K562 (cell line): ENCODE data around the gene WBP1L. TPM values are rescaled to one million over a fixed set of nuclear protein-coding genes. Genes with fewer than 3 reads are reported as not detected.

Source experiments
- ADNP ChIP-seq: fragments of 200-800 bp; sonication (Bioruptor generic); IDR thresholded peaks from 2 replicates; pipeline ENCODE4 v1.6.1; 2016; ENCODE audit warnings: missing genetic modification characterization, missing compliant biosample characterization
- ATF4 ChIP-seq: fragments of 450-650 bp; formaldehyde crosslinking; IDR thresholded peaks from 2 replicates; pipeline ENCODE4 v1.4.0; 2022; ENCODE audit warnings: mild to moderate bottlenecking, moderate library complexity
- EP400 ChIP-seq: fragments of 450-650 bp; IDR thresholded peaks from 2 replicates; pipeline ENCODE4 v1.6.1; 2017; ENCODE audit warnings: antibody characterized with exemption, mild to moderate bottlenecking, moderate library complexity
- ETV5 ChIP-seq: sonication (generic); formaldehyde crosslinking; IDR thresholded peaks from 2 replicates; pipeline ENCODE4 v1.4.0; 2020; ENCODE audit warnings: low read depth, mild to moderate bottlenecking, missing genetic modification reagents
- GATAD2B ChIP-seq: fragments of 450-650 bp; IDR thresholded peaks from 2 replicates; pipeline ENCODE4 v1.6.1; 2017; ENCODE audit warnings: mild to moderate bottlenecking, borderline replicate concordance
- HDAC1 ChIP-seq, 2 experiments: fragments of 450-650 bp; IDR thresholded peaks; 2 replicates each; pipeline ENCODE4 v1.6.1; 2016 to 2017; ENCODE audit warnings: inconsistent platforms in 1 of 2, mild to moderate bottlenecking in 1 of 2, moderate library complexity in 1 of 2
- HDAC2 ChIP-seq: fragments of 450-650 bp; IDR thresholded peaks from 2 replicates; pipeline ENCODE4 v1.6.1; 2016; ENCODE audit warnings: mild to moderate bottlenecking
- HDAC8 ChIP-seq: fragments of 450-650 bp; IDR thresholded peaks from 2 replicates; pipeline ENCODE4 v1.6.1; 2016; ENCODE audit warnings: mild to moderate bottlenecking, missing genetic modification characterization, moderate library complexity, missing compliant biosample characterization
- HSF4 ChIP-seq: fragments of 250-450 bp; sonication (Bioruptor Pico); IDR thresholded peaks from 2 replicates; pipeline ENCODE4 v2.1.2; 2022; ENCODE audit warnings: mild to moderate bottlenecking, moderate library complexity, borderline replicate concordance
- KLF16 ChIP-seq: IDR thresholded peaks from 2 replicates; pipeline ENCODE4 v1.6.1; 2016; ENCODE audit warnings: antibody characterized with exemption
- LEF1 ChIP-seq: fragments of 450-650 bp; IDR thresholded peaks from 2 replicates; pipeline ENCODE4 v1.6.1; 2016; ENCODE audit warnings: mild to moderate bottlenecking
- MTA3 ChIP-seq: fragments of 450-650 bp; formaldehyde crosslinking; IDR thresholded peaks from 2 replicates; pipeline ENCODE4 v1.6.1; 2017; ENCODE audit warnings: mild to moderate bottlenecking, borderline replicate concordance
- PKNOX1 ChIP-seq: fragments of 450-650 bp; IDR thresholded peaks from 2 replicates; pipeline ENCODE4 v1.6.1; 2016
- PML ChIP-seq: IDR thresholded peaks from 2 replicates; pipeline ENCODE4 v1.6.1; 2012; ENCODE audit warnings: low read length, inconsistent platforms
- SMAD4 ChIP-seq: fragments of 250-450 bp; sonication (Bioruptor Pico); conservative IDR thresholded peaks from 2 replicates; pipeline ENCODE4 v1.8.0; 2021; ENCODE audit warnings: inconsistent platforms, mild to moderate bottlenecking, moderate library complexity
- STAG1 ChIP-seq: sonication (generic); formaldehyde crosslinking; IDR thresholded peaks from 2 replicates; pipeline ENCODE4 v1.5.0; 2020; ENCODE audit warnings: missing genetic modification reagents, borderline replicate concordance
- TRIM24 ChIP-seq, 2 experiments: fragments of 450-650 bp; IDR thresholded peaks; 2 replicates each; pipeline ENCODE4 v1.6.1; 2016
- ZBTB11 ChIP-seq, 3 experiments: fragments of 200-800 bp in 1 of 3; fragments of 250-450 bp in 1 of 3; fragments of 450-650 bp in 1 of 3; sonication (Bioruptor Pico) in 1 of 3; sonication (Bioruptor generic) in 1 of 3; formaldehyde crosslinking in 1 of 3; IDR thresholded peaks; 2 replicates each; pipeline versions ENCODE4 v1.6.1 to v1.8.0; 2016 to 2022; ENCODE audit warnings: mild to moderate bottlenecking in 2 of 3, missing genetic modification characterization in 2 of 3, missing compliant biosample characterization in 1 of 3, moderate library complexity in 1 of 3
- ZBTB5 ChIP-seq: fragments of 450-650 bp; IDR thresholded peaks from 2 replicates; pipeline ENCODE4 v1.6.1; 2017; ENCODE audit warnings: antibody characterized with exemption
- ZNF217 ChIP-seq: sonication (generic); formaldehyde crosslinking; IDR thresholded peaks from 2 replicates; pipeline ENCODE4 v1.8.0; 2022; ENCODE audit warnings: mild to moderate bottlenecking, missing genetic modification reagents
- ZNF644 ChIP-seq: fragments of 200-800 bp; sonication (Bioruptor generic); IDR thresholded peaks from 2 replicates; pipeline ENCODE4 v1.6.1; 2016; ENCODE audit warnings: low read depth, missing genetic modification characterization, missing compliant biosample characterization
- polyA plus RNA-seq, 8 experiments: library from polyadenylated mRNA; depleted of rRNA in 4 of 8; stranded (reverse) in 5 of 8; unstranded in 3 of 8; fragments of >200 nt; fragmentation: Nextera tagmentation in 2 of 8; fragmentation: Illumina TruSeq in 1 of 8; extraction: Ambion mirVana in 2 of 8; extraction: Trizol in 1 of 8; gene quantifications; 2 replicates each; pipeline versions ENCODE4 v1.2.1 to v1.2.3, GENCODE V29; 2011 to 2014; ENCODE audit warnings: inconsistent platforms in 1 of 8, missing spikeins in 1 of 8
- total RNA-seq, 7 experiments: library from RNA; depleted of rRNA in 6 of 7; stranded (reverse); fragments of >200 nt in 6 of 7; fragmentation: Illumina TruSeq in 2 of 7; extraction: Trizol in 2 of 7; gene quantifications; 2 replicates each; pipeline versions ENCODE4 v1.2.1 to v1.2.3, GENCODE V29; 2011 to 2021; ENCODE audit warnings: low replicate concordance in 1 of 7

Gene WBP1L
- total and polyA plus RNA-seq, 9 of the 15 experiments (the other 6 are each of a cell fraction or from before 2014, with no cell fraction given) = 3.2 to 14.4 (median 11.3) TPM

GRCh38 chr10:102763037-102763607 lies 19.4 kb downstream of the WBP1L start (continued):
- peak; percentile 64 for TF ChIP-seq HDAC2
- peak; percentile 97 for TF ChIP-seq SMAD4 (CRISPR knock-in tag)
- TF ChIP-seq ADNP (tag) = peak; percentile 67
- TF ChIP-seq HDAC8 (tag) = no peak
- no peak for TF ChIP-seq ZNF217
- peak; percentile 74 for TF ChIP-seq PML
- TF ChIP-seq PKNOX1 = peak; percentile 26; the same call in 1 of the 2 replicates
- peak in 1 of 2 experiments; percentile 67; a peak in 2 of 4 replicates for TF ChIP-seq TRIM24 (IDR thresholded peaks at IDR 0.05)
- no peak for TF ChIP-seq GATAD2B
- TF ChIP-seq HDAC1 (IDR thresholded peaks at IDR 0.05) = peak in 1 of 2 experiments; percentile 62; a peak in 1 of 4 replicates
- no peak for TF ChIP-seq ETV5 (CRISPR knock-in tag)
- TF ChIP-seq EP400 = 0 out of 2 replicates have a peak, but pooled peaks have one; percentile 11
- TF ChIP-seq STAG1 (CRISPR knock-in tag) = no peak
- TF ChIP-seq HSF4 (CRISPR knock-in tag) = no peak
- TF ChIP-seq ZBTB5 = no peak
- peak in 1 of 3 experiments; percentile 38; a peak in 1 of 6 replicates for TF ChIP-seq ZBTB11 (CRISPR knock-in tag; IDR thresholded peaks at IDR 0.05)
- 0 out of 2 replicates have a peak, but pooled peaks have one; percentile 43 for TF ChIP-seq MTA3
- peak; percentile 69 for TF ChIP-seq LEF1
- TF ChIP-seq ZNF644 (tag) = 0 out of 2 replicates have a peak, but pooled peaks have one; percentile 62
- peak; percentile 71 for TF ChIP-seq KLF16
- no peak for TF ChIP-seq ATF4
- TF ChIP-seq, all 486 proteins: peak for 61
